Fibroblast of pulmonary artery (primary cell): Measurements from ENCODE around the gene MBD3L5.
A peak's percentile ranks its signal among the peaks of the same experiment; 100 is the strongest.

Source experiments
- DNase-seq: peaks from one replicate; pipeline ENCODE4 v3.0.0-alpha.2; 2010; ENCODE audit warnings: low read depth
- H3K4me3 ChIP-seq: replicated peaks from 2 replicates; pipeline ENCODE4 v1.5.1; 2011; ENCODE audit warnings: low read depth, mild to moderate bottlenecking, control low read depth, low read length, moderate library complexity
- CTCF ChIP-seq: IDR thresholded peaks from 2 replicates; pipeline ENCODE4 v1.5.1; 2011; ENCODE audit warnings: mild to moderate bottlenecking, control low read depth, low read length, inconsistent platforms; ENCODE audit errors: missing control alignments

The MBD3L5 gene

GRCh38 chr19:7069904-7070226, 39.5 kb downstream of the MBD3L5 start:
- DNase-seq, result no peak
- no peak for TF ChIP-seq CTCF

GRCh38 chr19:7072541-7072940, 42.2 kb downstream of the MBD3L5 start:
- H3K4me3 ChIP-seq, result no peak overlapping the region
- no peak for DNase-seq
- no peak for TF ChIP-seq CTCF

More at GRCh38 chr19:7069904-7070226, 39.5 kb downstream of the MBD3L5 start:
- peak overlapping the region; percentile 97 for H3K4me3 ChIP-seq

DNA sequence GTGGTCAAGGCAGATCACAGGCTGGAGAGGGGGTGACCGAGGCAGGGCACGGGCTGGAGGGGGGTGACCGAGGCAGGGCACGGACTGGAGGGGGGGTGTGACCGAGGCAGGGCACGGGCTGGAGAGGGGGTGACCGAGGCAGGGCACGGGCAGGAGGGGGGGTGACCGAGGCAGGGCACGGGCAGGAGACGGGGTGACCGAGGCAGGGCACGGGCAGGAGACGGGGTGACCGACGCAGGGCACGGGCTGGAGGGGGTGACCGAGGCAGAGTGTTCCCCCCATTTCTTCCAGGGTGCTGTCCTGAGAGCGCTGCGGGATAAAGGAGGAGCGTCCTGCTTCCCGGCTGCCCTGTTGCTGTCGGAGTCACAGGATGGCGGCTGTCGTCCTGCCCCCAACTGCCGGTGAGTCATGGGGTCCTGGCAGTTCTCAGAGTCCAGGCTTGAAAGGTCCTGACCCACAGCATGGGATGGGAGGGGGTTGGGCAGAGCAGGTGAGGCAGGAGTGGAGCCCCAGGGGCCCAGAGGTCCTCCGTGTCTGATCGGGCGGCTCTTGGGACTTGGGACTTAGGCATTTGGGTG, 44.4 kb downstream of the MBD3L5 start:
- no peak for DNase-seq
- no peak overlapping the region for H3K4me3 ChIP-seq
- TF ChIP-seq CTCF, result no peak

DNA sequence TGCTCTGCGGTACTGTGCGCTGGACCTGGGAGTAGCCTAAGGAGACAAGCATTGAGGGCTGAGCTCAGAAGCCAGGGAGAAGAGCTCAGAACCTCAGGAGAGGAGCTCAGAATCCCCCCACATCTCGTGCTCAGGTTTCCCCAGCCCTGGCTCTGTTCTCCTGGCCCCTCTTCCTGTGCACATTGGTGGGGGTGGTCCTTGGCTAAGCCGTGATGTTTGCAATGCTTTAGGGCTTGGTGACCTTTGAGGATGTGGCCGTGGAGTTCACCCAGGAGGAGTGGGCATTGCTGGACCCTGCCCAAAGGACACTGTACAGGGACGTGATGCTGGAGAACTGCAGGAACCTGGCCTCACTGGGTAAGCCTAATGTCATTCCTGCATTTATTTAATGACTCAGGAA, 45.8 kb downstream of the MBD3L5 start:
- TF ChIP-seq CTCF, result no peak
- no peak for DNase-seq
- H3K4me3 ChIP-seq, result no peak overlapping the region

GRCh38 chr19:7078008-7078407, 47.6 kb downstream of the MBD3L5 start:
- no peak for TF ChIP-seq CTCF
- H3K4me3 ChIP-seq, result no peak overlapping the region
- DNase-seq, result no peak
